SJSA1 (cell line): ENCODE data around the gene PLPPR2. TPM values are rescaled to one million over a fixed set of nuclear protein-coding genes. Genes with fewer than 3 reads are reported as not detected.
"Not testable (repeated sequence)": the region's sequence is repeated elsewhere in the genome, so short reads cannot be mapped to it uniquely, and the experiment has no call there.

Experiments
- DNase-seq, 2 experiments: peaks; one replicate each; pipeline ENCODE4 v3.0.0-alpha.2; 2015 to 2020; ENCODE audit warnings: low spot score in 2 of 2, low read depth in 1 of 2
- H3K27ac ChIP-seq: fragments of 250-450 bp; sonication (Bioruptor Pico); 2 replicates; pipeline ENCODE4 v1.5.1; 2020; ENCODE audit warnings: mild to moderate bottlenecking, moderate library complexity
- H3K27me3 ChIP-seq: fragments of 250-450 bp; sonication (Bioruptor Pico); replicated peaks from 2 replicates; pipeline ENCODE4 v1.5.1; 2020; ENCODE audit warnings: mild to moderate bottlenecking, moderate library complexity
- H3K36me3 ChIP-seq: fragments of 250-450 bp; sonication (Bioruptor Pico); 2 replicates; pipeline ENCODE4 v1.5.1; 2020; ENCODE audit warnings: mild to moderate bottlenecking
- H3K4me1 ChIP-seq: fragments of 250-450 bp; sonication (Bioruptor Pico); replicated peaks from 2 replicates; pipeline ENCODE4 v1.6.1; 2021; ENCODE audit warnings: mild to moderate bottlenecking
- H3K4me3 ChIP-seq: fragments of 250-450 bp; sonication (Bioruptor Pico); 2 replicates; pipeline ENCODE4 v1.5.1; 2020; ENCODE audit warnings: mild to moderate bottlenecking
- H3K9me3 ChIP-seq: fragments of 250-450 bp; sonication (Bioruptor Pico); replicated peaks from 2 replicates; pipeline ENCODE4 v1.5.1; 2020; ENCODE audit warnings: mild to moderate bottlenecking
- total RNA-seq: library from RNA; depleted of rRNA; stranded (reverse); fragments of >200 nt; shearing (Covaris generic); gene quantifications from 2 replicates; pipeline ENCODE4 v1.2.3, GENCODE V29; 2014

Gene PLPPR2
- total RNA-seq, 1 experiment from 2014 or later = 22.3 TPM

DNA sequence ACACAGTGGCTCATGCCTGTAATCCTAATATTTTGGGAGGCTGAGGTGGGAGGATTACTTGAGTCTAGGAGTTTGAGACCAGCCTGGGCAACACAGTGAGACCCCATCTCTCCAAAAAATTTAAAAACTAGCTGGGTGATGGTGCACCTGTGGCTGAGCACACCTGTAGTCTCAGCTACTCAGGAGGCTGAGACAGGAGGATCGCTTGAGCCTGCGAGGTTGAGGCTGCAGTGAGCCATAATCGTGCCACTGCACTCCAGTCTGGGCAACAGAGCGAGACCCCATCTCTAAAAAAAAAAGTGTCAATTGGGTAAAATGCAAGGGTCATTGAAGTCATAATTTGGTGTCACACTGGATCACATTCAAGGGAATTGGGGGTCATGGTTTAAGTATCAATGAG, 1.1 kb upstream of the PLPPR2 start:
- not testable (repeated sequence) for H3K4me3 ChIP-seq, H3K9me3 ChIP-seq, H3K36me3 ChIP-seq, H3K4me1 ChIP-seq, DNase-seq, H3K27me3 ChIP-seq, H3K27ac ChIP-seq

DNA sequence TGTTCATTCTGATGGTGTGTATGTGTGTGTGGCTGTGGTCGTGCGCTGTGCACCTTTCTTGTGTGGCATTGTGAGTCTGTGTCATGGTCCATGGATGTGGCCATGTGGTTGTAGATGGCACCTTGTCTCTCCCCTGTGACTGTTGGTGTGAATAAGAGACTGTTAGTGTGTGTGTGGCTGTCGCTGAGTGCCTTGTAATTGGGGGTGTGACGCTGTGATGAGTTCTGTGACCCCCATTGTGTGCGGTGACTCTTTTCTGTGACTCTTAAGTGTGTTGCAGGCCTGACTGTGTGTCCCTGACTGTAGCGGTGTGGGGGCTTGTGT, 804 bp downstream of the PLPPR2 start:
- no peaks in the 10 kb centered on the region for H3K9me3 ChIP-seq
- peaks cover 6% of the 10 kb centered on the region for H3K4me1 ChIP-seq
- H3K27ac ChIP-seq = no peak overlapping the region
- H3K36me3 ChIP-seq = peaks cover 4% of the 10 kb centered on the region
- H3K27me3 ChIP-seq = no peaks in the 10 kb centered on the region
- no peak for DNase-seq
- peak overlapping the region; percentile 51 for H3K4me3 ChIP-seq

DNA sequence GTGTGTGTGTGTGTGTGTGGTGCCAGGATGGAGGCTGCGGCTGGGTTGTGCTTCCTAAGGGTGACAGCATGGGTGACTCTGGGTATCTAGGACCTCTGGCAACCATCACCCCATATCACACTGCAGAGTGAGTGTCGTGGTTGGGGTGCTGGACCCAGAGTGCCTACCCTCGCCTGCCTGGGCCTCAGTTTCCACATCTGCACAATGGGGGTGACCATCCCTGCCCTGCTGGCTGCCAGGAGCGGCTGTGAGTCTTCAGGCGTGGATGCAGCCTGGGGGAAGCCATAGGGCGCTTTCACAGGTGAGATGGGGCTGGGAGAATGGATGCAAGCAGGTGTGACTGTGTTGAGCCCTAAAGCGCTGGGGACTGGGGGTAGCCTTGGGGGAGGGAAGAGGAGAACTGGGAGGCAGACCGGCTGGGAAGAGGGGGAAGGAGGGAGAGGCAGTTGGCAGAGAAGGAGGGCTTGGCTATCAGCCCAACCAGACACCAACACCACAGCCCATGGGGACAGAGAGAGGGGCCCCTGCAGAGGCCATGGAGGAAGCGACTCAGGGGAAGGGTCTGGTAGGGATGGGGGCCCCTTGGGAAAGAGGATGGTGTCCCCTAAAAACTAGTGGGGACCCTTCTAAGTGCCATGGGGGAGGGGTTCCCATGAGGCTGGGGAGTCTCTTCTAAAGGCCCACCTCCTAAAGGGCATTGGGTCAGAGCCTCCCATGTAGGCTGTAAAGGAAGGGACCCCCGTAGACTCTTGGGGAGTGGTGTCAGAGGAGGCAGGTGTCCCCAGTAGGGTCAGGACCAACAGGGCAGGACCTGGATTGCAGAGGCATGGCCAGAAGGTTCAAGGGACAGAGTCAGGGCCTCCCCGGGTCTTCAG, 1.7 kb downstream of the PLPPR2 start:
- Histone ChIP-seq H3K27ac (no peak overlapping the region), H3K4me1 (peaks cover 6% of the 10 kb centered on the region), H3K27me3 (no peaks in the 10 kb centered on the region), H3K36me3 (peaks cover 13% of the 10 kb centered on the region), H3K9me3 (no peaks in the 10 kb centered on the region), H3K4me3 (no peak overlapping the region)
- DNase-seq = no peak

DNA sequence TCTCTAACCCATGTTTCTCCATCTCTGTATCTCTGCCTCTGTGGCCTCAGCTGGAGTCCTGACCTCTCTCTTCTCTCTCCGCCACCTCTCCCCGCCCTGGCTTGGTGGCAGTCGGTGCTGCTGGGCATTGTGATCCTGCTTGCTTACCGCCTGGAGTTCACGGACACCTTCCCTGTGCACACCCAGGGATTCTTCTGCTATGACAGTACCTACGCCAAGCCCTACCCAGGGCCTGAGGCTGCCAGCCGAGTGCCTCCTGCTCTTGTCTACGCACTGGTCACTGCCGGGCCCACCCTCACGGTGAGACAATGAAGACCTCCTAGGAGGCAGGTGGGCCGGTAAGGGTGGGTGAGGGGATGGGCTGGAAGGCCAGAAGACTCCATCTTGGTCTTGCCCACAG, 4.2 kb downstream of the PLPPR2 start:
- Histone ChIP-seq H3K9me3 (no peaks in the 10 kb centered on the region), H3K27ac (no peak overlapping the region), H3K4me3 (no peak overlapping the region), H3K27me3 (no peaks in the 10 kb centered on the region), H3K36me3 (peaks cover 19% of the 10 kb centered on the region), H3K4me1 (peaks cover 6% of the 10 kb centered on the region)
- no peak for DNase-seq

- H3K4me1 ChIP-seq = peaks cover under 1% of the 10 kb centered on the region
- no peak overlapping the region for H3K4me3 ChIP-seq
- H3K36me3 ChIP-seq = peaks cover 19% of the 10 kb centered on the region
- DNase-seq = no peak
- no peaks in the 10 kb centered on the region for H3K27me3 ChIP-seq
- no peaks in the 10 kb centered on the region for H3K9me3 ChIP-seq
- H3K27ac ChIP-seq = no peak overlapping the region
Observed at GRCh38 chr19:11361037-11361770, 6.0 kb downstream of the PLPPR2 start.

GRCh38 chr19:11361771-11362731, 6.8 kb downstream of the PLPPR2 start:
- Histone ChIP-seq H3K27me3 (no peaks in the 10 kb centered on the region), H3K4me3 (no peak overlapping the region), H3K36me3 (peaks cover 19% of the 10 kb centered on the region), H3K27ac (no peak overlapping the region), H3K4me1 (no peaks in the 10 kb centered on the region), H3K9me3 (no peaks in the 10 kb centered on the region)
- DNase-seq = no peak

DNA sequence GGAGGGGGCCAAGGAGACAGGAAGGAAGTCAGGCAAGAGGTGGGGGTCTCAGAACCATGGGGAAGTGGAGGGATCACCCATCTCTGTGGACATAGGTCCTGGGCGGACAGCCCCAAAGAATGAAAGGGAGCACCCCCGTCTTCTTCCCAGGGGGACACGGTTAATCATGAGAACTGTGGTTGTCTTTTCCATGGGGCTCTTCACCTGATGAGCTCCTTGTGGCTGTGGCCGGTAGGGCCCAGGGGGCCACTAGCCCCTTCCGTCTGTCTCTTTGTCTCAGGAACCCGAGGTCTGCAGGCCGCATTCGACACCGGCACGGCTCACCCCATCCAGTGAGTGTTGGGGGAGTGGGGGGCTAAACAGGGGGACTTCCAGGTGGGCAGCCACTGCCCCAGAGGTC, 8.6 kb downstream of the PLPPR2 start:
- no peaks in the 10 kb centered on the region for H3K27me3 ChIP-seq
- no peak for DNase-seq
- H3K27ac ChIP-seq = no peak overlapping the region
- H3K4me3 ChIP-seq = no peak overlapping the region
- H3K36me3 ChIP-seq = peaks cover 19% of the 10 kb centered on the region
- no peaks in the 10 kb centered on the region for H3K9me3 ChIP-seq
- H3K4me1 ChIP-seq = no peaks in the 10 kb centered on the region

DNA sequence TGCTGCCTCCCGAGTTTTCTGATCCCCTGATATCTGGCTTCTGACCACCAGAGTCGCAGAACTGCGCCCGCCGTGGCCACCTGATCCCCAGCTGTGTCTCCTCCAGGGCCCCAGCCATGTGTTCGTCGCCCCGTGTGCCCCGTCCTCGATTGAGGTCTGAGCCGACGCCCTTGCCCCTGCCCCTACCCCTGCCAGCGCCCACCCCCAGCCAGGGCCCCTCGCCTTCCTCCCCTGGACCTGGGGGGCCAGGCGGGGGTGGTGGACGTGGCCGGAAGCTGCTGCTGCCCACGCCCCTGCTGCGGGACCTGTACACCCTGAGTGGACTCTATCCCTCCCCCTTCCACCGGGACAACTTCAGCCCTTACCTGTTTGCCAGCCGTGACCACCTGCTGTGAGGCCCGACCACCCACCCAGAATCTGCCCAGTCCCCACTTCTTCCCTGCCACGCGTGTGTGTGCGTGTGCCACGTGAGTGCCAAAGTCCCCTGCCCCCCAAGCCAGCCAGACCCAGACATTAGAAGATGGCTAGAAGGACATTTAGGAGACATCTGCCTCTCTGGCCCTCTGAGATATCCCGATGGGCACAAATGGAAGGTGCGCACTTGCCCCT, 9.2 kb downstream of the PLPPR2 start:
- Histone ChIP-seq H3K9me3 (no peaks in the 10 kb centered on the region), H3K27ac (no peak overlapping the region), H3K36me3 (peaks cover 19% of the 10 kb centered on the region), H3K4me3 (no peak overlapping the region), H3K4me1 (no peaks in the 10 kb centered on the region), H3K27me3 (no peaks in the 10 kb centered on the region)
- DNase-seq = no peak

DNA sequence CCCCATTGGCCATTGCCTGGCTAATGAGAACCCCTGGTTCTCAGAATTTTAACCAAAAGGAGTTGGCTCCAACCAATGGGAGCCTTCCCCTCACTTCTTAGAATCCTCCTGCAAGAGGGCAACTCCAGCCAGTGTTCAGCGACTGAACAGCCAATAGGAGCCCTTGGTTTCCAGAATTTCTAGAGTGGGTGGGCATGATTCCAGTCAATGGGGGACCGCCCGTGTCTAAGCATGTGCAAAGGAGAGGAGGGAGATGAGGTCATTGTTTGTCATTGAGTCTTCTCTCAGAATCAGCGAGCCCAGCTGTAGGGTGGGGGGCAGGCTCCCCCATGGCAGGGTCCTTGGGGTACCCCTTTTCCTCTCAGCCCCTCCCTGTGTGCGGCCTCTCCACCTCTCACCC, 9.7 kb downstream of the PLPPR2 start:
- Histone ChIP-seq H3K27me3 (no peaks in the 10 kb centered on the region), H3K4me1 (no peaks in the 10 kb centered on the region), H3K4me3 (no peak overlapping the region), H3K27ac (no peak overlapping the region), H3K9me3 (no peaks in the 10 kb centered on the region), H3K36me3 (peaks cover 15% of the 10 kb centered on the region)
- DNase-seq = no peak

- Histone ChIP-seq H3K27ac (no peak overlapping the region), H3K36me3 (peaks cover 15% of the 10 kb centered on the region)
Observed at GRCh38 chr19:11365557-11366117, 10.4 kb downstream of the PLPPR2 start.

DNA sequence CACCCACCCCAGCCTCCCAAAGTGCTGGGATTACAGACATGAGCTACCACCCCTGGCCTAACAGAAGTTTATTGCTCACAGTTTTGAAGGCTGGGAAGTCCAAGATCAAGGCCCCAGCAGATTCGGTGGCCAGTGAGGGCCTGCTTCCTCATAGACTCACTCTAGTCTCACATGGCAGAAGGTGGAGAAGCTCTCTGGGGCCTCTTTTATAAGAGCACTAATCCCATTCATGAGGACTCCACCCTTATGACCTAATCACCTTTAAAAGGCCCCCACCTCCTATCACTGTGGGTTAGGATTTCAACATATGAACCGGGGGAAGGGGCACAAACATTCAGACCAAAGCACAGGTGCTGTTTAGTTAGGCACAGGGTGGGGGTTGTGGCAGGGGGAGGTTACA, 12.3 kb downstream of the PLPPR2 start:
- no peak for DNase-seq
- no peaks in the 10 kb centered on the region for H3K4me1 ChIP-seq
- H3K4me3 ChIP-seq = no peak overlapping the region

More at GRCh38 chr19:11365557-11366117, 10.4 kb downstream of the PLPPR2 start:
- DNase-seq = no peak
- Histone ChIP-seq H3K9me3 (no peaks in the 10 kb centered on the region), H3K4me1 (no peaks in the 10 kb centered on the region), H3K27me3 (no peaks in the 10 kb centered on the region), H3K4me3 (no peak overlapping the region)

DNA sequence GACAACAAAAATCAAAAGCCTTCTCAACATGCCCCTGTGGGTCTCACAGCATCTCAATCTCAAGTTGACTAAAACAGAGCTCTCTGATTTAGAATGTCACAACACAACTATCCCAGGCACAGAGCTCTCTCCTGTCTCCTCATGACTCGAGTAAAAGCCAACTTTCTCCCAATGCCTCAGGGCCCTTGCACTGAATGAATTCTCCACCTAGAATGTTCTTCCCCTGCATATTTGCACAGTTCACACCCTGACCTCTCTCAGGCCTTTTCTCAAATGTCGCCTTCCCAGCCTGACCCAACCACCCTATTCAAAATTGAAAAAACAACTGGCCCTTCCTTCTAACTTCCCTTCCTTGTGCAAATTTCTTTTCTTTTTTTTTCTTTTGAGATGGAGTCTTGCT, 15.5 kb downstream of the PLPPR2 start:
- DNase-seq = no peak

More for the DNA sequence above, 12.3 kb downstream of the PLPPR2 start:
- Histone ChIP-seq H3K9me3 (no peaks in the 10 kb centered on the region), H3K27me3 (no peaks in the 10 kb centered on the region), H3K36me3 (peaks cover under 1% of the 10 kb centered on the region; the same call in 1 of the 2 replicates), H3K27ac (no peak overlapping the region)

More for the DNA sequence above, 15.5 kb downstream of the PLPPR2 start:
- Histone ChIP-seq H3K4me1 (peaks cover 11% of the 10 kb centered on the region), H3K27me3 (no peaks in the 10 kb centered on the region), H3K4me3 (no peak overlapping the region), H3K9me3 (no peaks in the 10 kb centered on the region), H3K36me3 (no peaks in the 10 kb centered on the region), H3K27ac (no peak overlapping the region)
